Measurements from ENCODE around the gene MBD2. TPM values are rescaled to one million over a fixed set of nuclear protein-coding genes. Genes with fewer than 3 reads are reported as not detected.

Gene MBD2
- total RNA-seq, 6 experiments from 2014 or later = 13.7 to 47.7 (median 29.4) TPM

DNA sequence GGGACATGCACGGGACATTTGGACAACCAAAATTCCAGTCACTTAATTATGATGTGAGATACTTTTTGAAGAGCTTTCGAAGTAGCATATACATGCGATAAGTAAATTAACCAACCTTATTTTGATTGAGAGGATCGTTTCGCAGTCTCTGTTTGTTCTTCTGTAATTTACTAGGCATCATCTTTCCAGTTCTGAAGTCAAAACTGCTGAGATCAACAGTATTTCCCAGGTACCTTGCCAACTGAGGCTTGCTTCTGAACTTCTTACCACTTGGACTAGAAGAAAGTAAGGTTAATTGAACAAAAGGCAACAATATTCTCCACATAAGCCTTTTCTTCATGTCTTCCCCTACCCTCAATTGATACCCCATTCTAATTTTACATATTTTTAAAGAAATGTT, 19.6 kb downstream of the MBD2 start:
- Histone ChIP-seq H3K36me3 (peaks cover 0 to 11% (median 1%) of the 10 kb centered on the region in 4 donors), H3K4me3 (no peak overlapping the region), H3K27me3 (no peaks in the 10 kb centered on the region), H3K9me3 (no peaks in the 10 kb centered on the region), H3K4me1 (peaks cover 0 to 21% (median 6%) of the 10 kb centered on the region in 4 donors), H3K27ac (peak overlapping the region in 1 of 3 donors; percentile 43)
- 47% methylated on average over 5 of the region's 5 CpGs for WGBS (ENCODE audit: insufficient coverage, low coverage, low lambda C conversion rate, missing lambda C conversion rate)
- TF ChIP-seq POLR2A (IDR thresholded peaks at IDR 0.05) = no peak
- TF ChIP-seq, protein P1, sequence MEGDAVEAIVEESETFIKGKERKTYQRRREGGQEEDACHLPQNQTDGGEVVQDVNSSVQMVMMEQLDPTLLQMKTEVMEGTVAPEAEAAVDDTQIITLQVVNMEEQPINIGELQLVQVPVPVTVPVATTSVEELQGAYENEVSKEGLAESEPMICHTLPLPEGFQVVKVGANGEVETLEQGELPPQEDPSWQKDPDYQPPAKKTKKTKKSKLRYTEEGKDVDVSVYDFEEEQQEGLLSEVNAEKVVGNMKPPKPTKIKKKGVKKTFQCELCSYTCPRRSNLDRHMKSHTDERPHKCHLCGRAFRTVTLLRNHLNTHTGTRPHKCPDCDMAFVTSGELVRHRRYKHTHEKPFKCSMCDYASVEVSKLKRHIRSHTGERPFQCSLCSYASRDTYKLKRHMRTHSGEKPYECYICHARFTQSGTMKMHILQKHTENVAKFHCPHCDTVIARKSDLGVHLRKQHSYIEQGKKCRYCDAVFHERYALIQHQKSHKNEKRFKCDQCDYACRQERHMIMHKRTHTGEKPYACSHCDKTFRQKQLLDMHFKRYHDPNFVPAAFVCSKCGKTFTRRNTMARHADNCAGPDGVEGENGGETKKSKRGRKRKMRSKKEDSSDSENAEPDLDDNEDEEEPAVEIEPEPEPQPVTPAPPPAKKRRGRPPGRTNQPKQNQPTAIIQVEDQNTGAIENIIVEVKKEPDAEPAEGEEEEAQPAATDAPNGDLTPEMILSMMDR (IDR thresholded peaks at IDR 0.05) = no peak
- intact Hi-C loops (cut with DNase I) = no loop called here
- DNase-seq (no peak), ATAC-seq (peak in 3 of 4 donors; percentile 41 to 63 (median 55))

DNA sequence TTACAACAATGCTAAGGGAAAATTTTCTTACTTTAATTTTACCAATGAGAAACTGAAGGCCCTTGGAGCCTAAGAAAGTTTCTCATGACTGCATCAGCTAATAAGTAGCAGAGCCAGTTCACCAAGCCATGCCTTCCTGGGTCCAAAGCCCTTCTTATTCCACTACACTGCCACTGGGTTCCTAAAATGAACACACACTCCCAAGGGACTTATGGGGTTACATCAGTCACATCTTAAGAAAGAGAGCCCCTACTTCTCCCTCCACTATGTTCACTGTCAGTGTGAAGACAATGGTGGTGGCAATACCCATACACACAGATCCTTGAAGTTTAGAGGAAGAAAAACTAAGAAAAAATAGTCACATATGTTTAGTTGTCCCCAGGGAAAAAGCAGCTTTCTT, 20.6 kb downstream of the MBD2 start:
- DNase-seq = no peak
- intact Hi-C loops (cut with DNase I) = no loop called here
- H3K4me1 ChIP-seq = peaks cover 0 to 21% (median 6%) of the 10 kb centered on the region in 4 donors
- TF ChIP-seq, protein P1 (IDR thresholded peaks at IDR 0.05) = no peak
- TF ChIP-seq POLR2A (IDR thresholded peaks at IDR 0.05) = no peak
- ATAC-seq = no peak
- H3K27me3 ChIP-seq = no peaks in the 10 kb centered on the region
- H3K4me3 ChIP-seq = no peak overlapping the region
- no peaks in the 10 kb centered on the region for H3K9me3 ChIP-seq
- H3K36me3 ChIP-seq = peaks cover 0 to 11% (median 1%) of the 10 kb centered on the region in 4 donors
- H3K27ac ChIP-seq = no peak overlapping the region

DNA sequence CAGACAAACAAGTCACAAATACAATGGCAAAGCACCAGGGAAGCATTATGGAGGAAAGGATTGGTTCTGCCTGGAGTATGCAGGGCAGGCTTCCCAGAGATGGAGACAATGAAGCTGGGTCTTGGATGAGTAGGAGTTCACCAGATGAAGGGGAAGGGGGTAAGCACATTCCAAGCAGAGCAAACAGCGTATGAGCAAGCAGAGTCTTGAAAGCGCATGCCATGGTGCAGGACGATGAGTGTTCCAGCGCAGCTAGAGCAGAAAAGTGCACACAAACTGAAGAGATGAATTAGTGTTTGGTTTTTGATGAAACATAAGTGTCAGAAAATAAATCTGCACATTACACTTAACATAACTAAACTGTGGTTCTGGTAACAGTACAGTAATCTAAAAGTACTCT, 21.6 kb downstream of the MBD2 start:
- no peak overlapping the region for H3K27ac ChIP-seq
- TF ChIP-seq, protein P1 (IDR thresholded peaks at IDR 0.05) = no peak
- no peak for TF ChIP-seq POLR2A (IDR thresholded peaks at IDR 0.05)
- H3K4me3 ChIP-seq = no peak overlapping the region
- WGBS (ENCODE audit: insufficient coverage, low coverage, low lambda C conversion rate, missing lambda C conversion rate) = 88% methylated on average over 4 of the region's 4 CpGs
- DNase-seq = no peak
- H3K9me3 ChIP-seq = no peaks in the 10 kb centered on the region
- intact Hi-C loops (cut with DNase I) = no loop called here
- peaks cover 0 to 11% (median 1%) of the 10 kb centered on the region in 4 donors for H3K36me3 ChIP-seq
- H3K4me1 ChIP-seq = peaks cover 0 to 27% (median 6%) of the 10 kb centered on the region in 4 donors
- H3K27me3 ChIP-seq = no peaks in the 10 kb centered on the region
- no peak for ATAC-seq

DNA sequence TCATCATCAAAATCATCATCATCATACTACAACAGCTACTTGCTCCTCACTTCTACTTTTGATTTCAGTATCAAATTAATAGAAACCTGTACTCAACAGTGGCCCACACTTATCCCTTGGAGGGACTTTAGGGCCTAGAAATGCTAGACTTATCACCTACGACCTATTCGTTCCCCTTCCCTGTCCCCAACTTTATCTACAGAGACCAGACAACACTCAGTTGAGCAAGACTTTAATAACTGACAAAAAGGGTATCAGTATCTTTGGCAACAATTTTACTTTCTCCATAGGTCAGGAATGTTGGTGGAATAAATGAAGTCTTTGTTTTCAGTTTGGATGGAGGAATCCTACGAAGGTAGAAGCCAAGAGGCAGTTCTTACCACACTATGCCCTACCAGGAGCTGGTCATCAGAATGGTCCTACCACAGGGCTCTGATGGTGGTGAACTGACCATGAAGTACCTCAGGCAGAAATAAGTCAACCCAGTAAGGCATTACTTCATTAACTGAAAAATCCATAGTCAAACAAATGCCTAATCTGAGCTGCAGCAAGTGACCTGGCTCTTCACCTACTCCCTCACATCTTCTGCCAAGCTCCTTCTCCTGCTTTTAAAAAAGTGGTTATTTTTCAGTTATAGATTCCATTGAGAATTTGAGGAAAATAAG, 26.6 kb downstream of the MBD2 start:
- Histone ChIP-seq H3K9me3 (no peaks in the 10 kb centered on the region), H3K4me1 (peaks cover 0 to 7% (median 0%) of the 10 kb centered on the region in 4 donors), H3K27ac (no peak overlapping the region), H3K4me3 (no peak overlapping the region), H3K36me3 (peaks cover 0 to 9% (median 1%) of the 10 kb centered on the region in 4 donors), H3K27me3 (no peaks in the 10 kb centered on the region)
- WGBS (ENCODE audit: insufficient coverage, low coverage, low lambda C conversion rate, missing lambda C conversion rate) = 65% methylated on average over 3 of the region's 3 CpGs
- no peak for DNase-seq
- no peak for TF ChIP-seq POLR2A (IDR thresholded peaks at IDR 0.05)
- TF ChIP-seq, protein P1 (IDR thresholded peaks at IDR 0.05) = no peak
- ATAC-seq = peak in 2 of 4 donors; percentile 68
- intact Hi-C loops (cut with DNase I) = no loop called here

Data from right lobe of liver (tissue), 6 donors.